ENCODE results near the gene ZFPM1. TPM values are rescaled to one million over a fixed set of nuclear protein-coding genes. Genes with fewer than 3 reads are reported as not detected.

The ZFPM1 gene
- total RNA-seq, 6 experiments from 2014 or later, result 4.5 to 6.4 (median 5.1) TPM

- DNase-seq, result no peak
- peaks cover 49% of the 10 kb centered on the region for H3K27me3 Mint-ChIP-seq (ENCODE audit: insufficient read depth)
- H3K27ac Mint-ChIP-seq, result no peak overlapping the region
- peaks cover 5% of the 10 kb centered on the region; the same call in 1 of the 2 replicates for H3K9me3 Mint-ChIP-seq
- no peak overlapping the region for H3K4me3 Mint-ChIP-seq
- H3K36me3 Mint-ChIP-seq (ENCODE audit: low read depth), result no peaks in the 10 kb centered on the region
- no peak for TF ChIP-seq CTCF (IDR thresholded peaks at IDR 0.05)
- no peaks in the 10 kb centered on the region for H3K4me1 Mint-ChIP-seq (ENCODE audit: low read depth)
Observed at GRCh38 chr16:88556294-88556988, 103.4 kb downstream of the ZFPM1 start.

GRCh38 chr16:88558457-88559442, 105.7 kb downstream of the ZFPM1 start:
- Mint-ChIP-seq H3K4me3 (no peak overlapping the region), H3K27me3 (ENCODE audit: insufficient read depth) (peaks cover 35% of the 10 kb centered on the region), H3K27ac (no peak overlapping the region), H3K4me1 (ENCODE audit: low read depth) (peaks cover 6% of the 10 kb centered on the region), H3K9me3 (peaks cover 5% of the 10 kb centered on the region; the same call in 1 of the 2 replicates), H3K36me3 (ENCODE audit: low read depth) (no peaks in the 10 kb centered on the region)
- peak; percentile 65 for TF ChIP-seq CTCF (IDR thresholded peaks at IDR 0.05)
- peak; percentile 28 for DNase-seq

- H3K4me1 Mint-ChIP-seq (ENCODE audit: low read depth), result peaks cover 8% of the 10 kb centered on the region
- H3K4me3 Mint-ChIP-seq, result no peak overlapping the region
- H3K27me3 Mint-ChIP-seq (ENCODE audit: insufficient read depth), result peaks cover 23% of the 10 kb centered on the region
- no peak overlapping the region for H3K27ac Mint-ChIP-seq
- no peak for TF ChIP-seq CTCF (IDR thresholded peaks at IDR 0.05)
- peaks cover 5% of the 10 kb centered on the region; the same call in 1 of the 2 replicates for H3K9me3 Mint-ChIP-seq
- no peak for DNase-seq
- no peaks in the 10 kb centered on the region for H3K36me3 Mint-ChIP-seq (ENCODE audit: low read depth)
Observed at GRCh38 chr16:88560714-88561484, 107.8 kb downstream of the ZFPM1 start.

- H3K9me3 Mint-ChIP-seq, result no peaks in the 10 kb centered on the region
- peak; percentile 83 for TF ChIP-seq CTCF (IDR thresholded peaks at IDR 0.05)
- H3K36me3 Mint-ChIP-seq (ENCODE audit: low read depth), result no peaks in the 10 kb centered on the region
- no peak overlapping the region for H3K27ac Mint-ChIP-seq
- H3K4me1 Mint-ChIP-seq (ENCODE audit: low read depth), result peaks cover 16% of the 10 kb centered on the region
- peak overlapping the region; percentile 86 for H3K4me3 Mint-ChIP-seq
- peaks cover 16% of the 10 kb centered on the region for H3K27me3 Mint-ChIP-seq (ENCODE audit: insufficient read depth)
- peak; percentile 10 for DNase-seq
Observed at GRCh38 chr16:88561485-88562359, 108.6 kb downstream of the ZFPM1 start.
